GM18870 (cell line): Measurements from ENCODE around the gene SEC14L5.
"Not testable (repeated sequence)": the region's sequence is repeated elsewhere in the genome, so short reads cannot be mapped to it uniquely, and the experiment has no call there.

Experiments used
- ATAC-seq: cut with Tn5 transposase; IDR thresholded peaks from one replicate; pipeline ENCODE4 v1.9.1; 2021; ENCODE audit warnings: moderate library complexity; ENCODE audit not compliant: unreplicated experiment

SEC14L5 gene

DNA sequence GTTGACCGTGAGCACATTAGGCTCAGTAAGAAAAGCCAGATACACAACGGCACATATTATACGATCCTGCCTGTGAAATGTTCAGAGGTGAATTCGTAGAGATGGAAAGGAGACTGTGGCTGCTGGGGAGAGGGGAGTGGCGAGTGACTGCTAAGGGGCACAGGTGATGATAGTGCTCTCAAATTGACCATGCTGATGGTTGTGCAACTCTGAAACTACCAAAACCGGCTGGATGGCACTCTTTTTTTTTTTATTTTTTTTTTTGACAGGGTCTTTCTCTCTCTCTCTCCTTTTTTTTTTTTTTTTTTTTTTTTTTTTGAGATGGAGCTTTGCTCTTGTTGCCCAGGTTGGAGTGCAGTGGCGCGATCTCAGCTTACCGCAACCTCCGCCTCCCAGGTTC lies 8.1 kb upstream of the SEC14L5 start:
- no peak for ATAC-seq

DNA sequence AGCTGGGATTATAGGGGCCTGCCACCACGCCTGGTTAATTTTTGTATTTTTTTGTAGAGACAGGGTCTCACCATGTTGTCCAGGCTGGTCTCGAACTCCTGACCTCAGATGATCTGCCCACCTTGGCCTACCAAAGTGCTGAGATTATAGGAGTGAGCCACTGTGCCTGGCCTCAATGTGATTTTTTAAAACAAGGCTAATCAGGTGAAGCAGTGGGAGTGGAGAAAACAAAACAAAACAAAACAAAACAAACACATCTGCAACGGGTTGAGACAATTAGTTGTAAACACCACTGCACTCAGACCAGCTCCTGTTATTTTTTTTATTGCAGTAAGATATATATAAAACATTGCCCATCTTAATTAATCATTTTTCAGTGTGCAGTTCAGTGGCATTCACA lies 6.5 kb upstream of the SEC14L5 start:
- not testable (repeated sequence) for ATAC-seq

DNA sequence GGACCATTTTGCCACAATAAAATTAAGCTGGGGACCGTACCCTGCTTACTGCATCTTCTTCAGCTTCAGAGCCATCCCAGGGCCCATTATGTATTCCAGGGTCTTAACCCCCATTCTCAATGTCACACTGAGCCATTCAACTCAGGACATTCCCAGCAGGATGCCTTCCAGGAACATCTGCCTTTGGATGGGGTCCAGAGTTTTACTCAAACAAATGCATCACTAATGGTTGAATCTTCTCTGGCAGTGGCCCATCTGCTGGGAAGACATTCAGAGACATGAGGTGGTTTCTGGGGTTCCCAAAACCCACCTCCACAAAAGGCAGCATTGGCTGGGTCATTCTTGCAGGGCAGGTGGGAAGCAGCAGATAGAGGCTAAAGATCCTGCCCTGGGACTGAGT lies 3.4 kb upstream of the SEC14L5 start:
- no peak for ATAC-seq

DNA sequence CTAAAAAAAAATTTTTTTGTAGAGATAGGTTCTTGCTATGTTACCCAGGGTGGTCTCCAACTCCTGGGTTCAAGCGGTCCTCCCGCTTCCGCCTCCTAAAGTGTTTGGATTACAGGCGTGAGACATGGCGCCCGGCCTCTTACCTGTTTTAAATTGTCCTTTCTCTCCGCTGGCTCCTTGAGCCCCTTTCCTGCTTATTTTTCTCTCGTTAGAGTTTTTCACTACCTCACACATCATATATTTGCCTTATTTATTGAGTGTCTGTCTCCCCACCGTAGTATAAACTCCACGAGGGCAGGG lies 760 bp upstream of the SEC14L5 start:
- no peak for ATAC-seq

DNA sequence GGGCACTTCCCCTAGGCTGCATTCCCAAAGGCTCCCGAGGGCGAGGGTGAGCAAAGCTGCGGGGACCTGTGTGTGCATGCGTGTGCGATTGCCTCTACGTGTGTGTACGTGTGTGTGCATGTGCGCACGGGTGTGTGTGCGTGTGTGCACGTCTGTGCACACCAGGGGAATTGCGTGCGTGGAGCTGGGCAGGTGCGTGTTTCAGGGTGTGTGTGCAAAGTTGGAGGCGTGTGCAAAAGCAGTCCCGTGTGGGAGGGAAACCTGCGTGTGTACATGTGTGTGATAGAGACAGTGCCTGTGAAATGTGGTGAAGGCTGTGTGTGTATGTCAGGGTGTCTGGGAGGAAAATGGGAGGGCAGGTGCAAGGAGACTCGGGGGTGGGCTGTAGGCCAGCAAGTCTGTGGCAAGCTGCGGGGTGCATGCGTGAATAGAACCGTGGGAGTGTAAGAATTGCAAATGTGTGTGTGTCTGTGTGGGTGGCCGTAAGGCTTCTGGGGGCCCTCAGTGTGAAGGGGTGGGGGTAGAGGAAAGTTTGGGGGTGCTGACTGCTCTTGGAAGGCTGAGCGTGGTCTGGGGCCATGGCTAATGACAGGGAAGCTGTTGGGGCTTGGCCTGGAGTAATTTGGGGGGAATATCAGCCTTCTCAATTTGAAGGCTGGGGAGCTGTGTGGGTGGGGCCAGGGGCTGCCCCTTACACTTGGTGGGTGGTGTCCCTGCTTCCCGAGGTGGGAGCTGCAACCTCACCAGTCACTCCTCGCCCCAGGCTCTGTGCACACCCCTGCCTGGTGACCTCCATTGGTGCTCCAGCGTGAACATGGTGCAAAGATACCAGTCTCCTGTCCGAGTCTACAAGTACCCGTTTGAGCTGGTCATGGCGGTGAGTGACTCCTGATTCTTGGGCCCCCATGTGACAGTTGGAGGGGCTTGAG lies 644 bp downstream of the SEC14L5 start:
- ATAC-seq = no peak

DNA sequence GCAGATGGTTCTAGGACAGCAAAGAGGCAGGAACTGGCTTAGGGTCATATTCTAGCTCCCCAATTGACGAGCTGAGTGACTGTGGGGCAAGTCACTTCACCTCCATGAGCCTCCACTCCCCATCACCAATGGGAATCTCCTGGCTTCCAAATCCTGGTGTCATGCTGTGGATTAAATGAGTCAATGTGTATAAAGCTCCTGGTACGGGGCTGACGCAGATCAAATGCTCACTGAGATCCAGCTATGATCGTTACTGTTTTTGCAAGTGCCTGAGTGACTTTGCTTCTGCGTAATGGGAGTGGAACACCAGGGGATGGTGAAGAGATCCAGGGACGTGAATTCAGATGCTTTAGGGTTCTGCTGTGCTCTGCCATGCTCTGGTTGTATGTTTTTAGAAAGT lies 2.4 kb downstream of the SEC14L5 start:
- ATAC-seq = no peak

DNA sequence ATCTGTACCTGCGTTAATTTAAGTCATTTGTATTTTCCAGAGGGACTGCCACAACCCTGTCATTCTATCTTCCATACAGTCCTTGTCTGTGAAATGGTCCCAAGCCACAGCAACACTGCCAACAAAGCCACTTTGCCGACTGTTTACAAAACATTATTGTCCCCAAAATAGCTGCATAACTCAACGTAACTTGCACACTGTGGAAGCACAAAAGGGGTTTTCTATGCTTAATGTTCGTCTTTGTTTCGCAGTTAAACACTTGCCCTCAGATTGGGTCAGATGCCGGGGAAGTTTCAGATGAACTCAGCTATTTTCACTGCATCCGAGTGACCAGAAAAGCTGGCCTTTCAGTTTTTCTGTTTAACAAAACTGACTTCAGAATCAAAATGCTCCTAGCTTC lies 4.6 kb downstream of the SEC14L5 start:
- no peak for ATAC-seq

DNA sequence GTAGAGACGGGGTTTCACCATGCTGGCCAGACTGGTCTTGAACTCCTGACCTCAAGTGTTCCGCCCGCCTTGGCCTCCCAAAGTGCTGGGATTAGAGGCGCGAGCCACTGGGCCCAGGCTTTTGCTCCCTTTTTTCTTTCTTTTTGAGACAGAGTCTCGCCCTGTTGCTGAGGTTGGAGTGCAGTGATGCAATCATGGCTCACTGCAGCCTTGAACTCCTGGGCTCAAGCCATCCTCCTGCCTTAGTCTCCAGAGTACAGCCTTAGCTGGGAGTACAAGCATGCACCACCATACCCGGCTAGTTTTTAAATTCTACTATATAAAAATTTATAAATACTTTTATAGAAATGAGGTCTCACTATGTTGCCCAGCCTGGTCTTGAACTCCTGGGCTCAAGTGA lies 5.4 kb downstream of the SEC14L5 start:
- ATAC-seq = not testable (repeated sequence)

DNA sequence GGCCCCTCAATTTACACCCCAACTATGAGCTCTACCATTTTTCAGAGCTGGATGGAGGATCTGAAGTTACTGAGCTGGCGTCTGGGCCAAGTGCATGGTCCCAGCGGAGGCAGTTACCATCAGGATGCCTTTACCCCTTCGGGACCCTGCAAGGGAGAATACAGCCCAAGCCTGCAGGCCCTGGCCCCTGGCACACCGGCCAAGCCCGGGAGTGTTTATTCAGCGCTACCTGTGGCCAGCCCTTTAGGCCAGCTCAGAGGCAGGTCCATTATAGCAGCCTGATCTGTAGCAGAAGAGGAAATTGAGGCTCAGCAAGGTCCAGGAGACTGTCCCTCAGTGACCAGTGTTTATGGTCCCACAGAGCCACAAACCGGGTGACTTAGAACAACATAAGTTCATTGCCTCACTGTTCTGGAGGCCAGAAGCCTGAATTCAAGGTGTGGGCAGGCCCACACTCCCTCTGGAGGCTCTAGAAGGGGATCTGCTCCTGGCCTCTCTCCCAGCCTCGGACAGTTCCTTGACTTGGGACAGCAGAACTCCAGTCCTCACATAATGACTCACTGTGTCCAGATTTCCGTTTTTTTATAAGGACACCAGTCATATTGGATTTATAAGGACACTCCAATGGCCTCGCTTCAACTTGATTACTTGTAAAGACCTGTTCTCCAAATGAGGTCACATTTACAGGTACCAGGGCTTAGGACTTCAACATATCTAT lies 8.8 kb downstream of the SEC14L5 start:
- no peak for ATAC-seq

DNA sequence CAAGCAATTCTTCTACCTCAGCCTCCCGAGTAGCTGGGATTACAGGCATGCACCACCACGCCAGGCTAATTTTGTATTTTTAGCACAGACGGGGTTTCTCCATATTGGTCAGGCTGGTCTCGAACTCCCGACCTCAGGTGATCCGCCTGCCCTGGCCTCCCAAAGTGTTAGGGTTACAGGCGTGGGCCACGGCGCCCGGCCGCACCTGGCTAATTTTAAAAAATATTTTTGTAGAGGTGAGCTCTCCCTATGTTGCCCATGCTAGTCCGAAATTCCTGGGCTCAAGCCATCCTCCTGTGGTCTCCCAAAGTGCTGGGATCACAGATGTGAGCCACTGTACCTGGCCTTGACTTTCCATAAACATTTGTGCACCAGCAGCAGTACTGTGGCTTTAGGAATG lies 10.1 kb downstream of the SEC14L5 start:
- not testable (repeated sequence) for ATAC-seq

DNA sequence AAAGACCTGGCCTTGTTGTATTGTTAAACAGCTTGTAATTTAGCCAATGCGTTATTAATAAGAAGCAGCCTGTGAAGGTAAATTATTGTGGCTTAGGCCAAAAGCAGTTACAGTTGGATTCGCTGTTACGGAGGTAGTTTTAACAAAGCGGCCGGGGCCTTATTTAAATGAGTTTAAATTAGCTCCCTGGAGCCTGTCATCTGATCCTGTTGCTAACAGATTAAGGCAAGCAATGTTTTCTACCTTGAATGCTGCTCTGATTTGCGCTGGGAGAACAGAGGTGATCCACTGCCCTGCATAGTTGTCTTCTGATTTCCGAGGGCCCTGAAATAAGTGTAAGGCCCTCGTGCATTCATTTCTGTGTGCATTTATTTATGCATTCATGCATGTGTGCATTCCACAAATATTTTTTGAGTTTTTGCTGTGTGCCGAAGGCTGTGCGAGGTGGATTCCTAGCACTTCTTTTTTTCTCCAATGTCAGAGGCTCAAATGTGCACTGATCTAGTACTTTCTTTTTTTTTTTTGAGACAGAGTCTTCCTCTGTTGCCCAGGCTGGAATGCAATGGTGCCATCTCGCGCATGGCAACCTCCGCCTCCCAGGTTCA lies 10.9 kb downstream of the SEC14L5 start:
- ATAC-seq = no peak

DNA sequence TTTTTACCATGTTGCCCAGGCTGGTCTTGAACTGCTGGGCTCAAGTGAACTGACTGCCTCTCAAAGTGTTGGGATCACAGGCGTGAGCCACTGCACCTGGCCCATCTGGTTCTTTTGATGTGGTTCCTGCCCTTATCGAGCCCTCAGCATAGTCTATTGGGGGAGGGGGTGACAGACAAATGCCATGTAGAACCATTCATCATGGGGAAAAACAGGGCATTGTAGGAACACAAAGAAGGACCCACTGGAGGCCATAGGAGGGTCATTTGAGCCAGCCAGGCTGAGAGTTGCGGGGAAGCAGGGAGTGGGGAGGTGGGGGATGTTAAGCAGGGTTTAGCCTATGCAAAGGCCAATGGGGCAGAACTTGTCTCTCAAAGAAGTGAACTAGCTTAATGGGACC lies 11.9 kb downstream of the SEC14L5 start:
- no peak for ATAC-seq

DNA sequence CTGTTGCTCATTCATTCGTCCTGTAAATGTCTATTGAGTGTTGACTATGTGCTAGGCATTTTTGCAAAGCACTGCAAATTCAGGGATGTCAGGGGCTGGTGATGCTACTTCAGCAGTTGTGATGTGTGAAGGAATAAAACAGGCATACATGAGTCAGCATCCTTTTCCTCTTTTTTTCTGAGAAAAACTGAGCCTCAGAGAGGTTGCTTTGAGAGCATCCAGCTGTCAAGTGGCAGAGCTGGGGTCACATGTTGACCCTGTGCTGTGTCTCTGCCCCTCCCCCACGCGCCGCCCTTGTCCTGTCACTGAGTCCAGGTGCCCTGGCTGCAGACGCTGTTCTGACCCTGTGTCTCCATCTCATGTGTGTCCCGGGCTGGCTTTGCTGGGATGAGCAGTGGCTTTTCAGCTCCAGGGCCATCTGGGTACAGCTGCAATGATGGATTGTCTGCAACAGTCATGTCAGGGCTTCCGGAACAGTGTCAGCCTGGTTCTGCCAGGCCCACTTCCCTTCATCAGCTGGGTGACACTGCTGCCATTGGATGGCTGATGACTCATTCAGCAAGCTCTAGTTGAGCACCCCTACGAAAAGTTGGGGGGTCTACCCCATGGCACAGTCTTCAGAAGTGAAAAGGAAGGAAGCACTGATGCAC lies 14.9 kb downstream of the SEC14L5 start:
- no peak for ATAC-seq

DNA sequence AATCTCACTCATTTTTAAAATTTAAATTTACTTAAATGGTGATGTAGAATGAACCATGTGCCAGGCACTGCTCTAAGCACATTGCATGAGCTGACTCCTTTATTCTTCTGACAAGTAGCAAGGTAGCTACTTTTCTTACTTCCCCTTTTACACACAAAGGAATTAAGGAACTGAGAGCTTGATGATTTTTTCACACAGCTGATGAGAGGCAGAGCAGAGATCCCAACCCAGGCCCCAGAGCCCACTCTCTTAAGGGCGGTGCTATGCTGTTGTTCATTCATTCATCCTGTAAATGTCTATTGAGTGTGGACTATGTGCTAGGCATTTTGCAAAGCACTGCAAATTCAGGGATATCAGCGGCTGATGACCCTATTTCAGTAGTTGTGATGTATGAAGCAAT lies 17.9 kb downstream of the SEC14L5 start:
- peak; percentile 95 for ATAC-seq

DNA sequence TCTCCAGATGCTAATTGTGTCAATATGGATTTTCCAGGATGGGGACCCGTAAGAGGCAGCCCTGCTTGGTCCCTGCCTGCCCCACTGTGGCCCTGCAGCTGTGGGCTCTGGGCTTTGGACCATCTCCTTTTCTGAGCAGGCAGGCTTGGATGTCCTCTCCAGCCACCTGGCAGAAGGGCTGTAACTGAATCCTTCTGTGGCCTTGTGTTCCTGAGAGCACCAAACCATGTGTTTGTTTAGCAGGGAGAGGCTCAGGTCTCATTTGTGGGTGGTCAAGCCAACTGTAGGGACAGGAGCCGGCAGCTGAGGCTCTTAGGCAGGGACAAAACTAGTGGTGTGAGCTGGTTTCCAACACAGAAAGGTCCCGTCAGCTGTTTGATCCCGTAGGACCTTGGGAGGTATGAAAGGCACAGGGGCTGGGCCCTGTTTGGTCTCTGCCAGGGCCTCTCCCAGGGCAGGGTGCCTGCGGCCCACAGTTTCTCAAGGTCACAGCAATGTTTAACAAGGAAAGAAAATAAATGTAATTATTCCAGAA lies 18.5 kb downstream of the SEC14L5 start:
- no peak for ATAC-seq

DNA sequence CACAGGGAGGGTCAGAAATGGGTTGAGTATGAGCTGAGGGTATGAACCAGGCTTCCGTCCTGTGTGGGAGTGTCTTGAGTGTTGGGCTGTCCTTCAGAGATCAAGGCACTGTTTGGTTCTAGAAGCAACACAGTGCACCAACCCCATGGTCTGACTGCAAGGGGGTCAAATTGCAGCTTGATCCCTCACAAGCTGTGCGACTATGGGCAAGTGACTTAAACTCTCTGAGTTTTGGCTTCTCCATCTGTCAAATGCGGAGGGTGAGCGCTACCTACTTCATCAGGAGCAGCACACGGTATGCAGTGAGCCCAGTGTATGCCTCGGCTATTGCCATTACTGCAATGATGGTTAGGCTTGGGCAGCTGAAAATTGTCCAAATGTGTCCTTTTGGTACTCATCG lies 21.0 kb downstream of the SEC14L5 start:
- ATAC-seq = no peak

DNA sequence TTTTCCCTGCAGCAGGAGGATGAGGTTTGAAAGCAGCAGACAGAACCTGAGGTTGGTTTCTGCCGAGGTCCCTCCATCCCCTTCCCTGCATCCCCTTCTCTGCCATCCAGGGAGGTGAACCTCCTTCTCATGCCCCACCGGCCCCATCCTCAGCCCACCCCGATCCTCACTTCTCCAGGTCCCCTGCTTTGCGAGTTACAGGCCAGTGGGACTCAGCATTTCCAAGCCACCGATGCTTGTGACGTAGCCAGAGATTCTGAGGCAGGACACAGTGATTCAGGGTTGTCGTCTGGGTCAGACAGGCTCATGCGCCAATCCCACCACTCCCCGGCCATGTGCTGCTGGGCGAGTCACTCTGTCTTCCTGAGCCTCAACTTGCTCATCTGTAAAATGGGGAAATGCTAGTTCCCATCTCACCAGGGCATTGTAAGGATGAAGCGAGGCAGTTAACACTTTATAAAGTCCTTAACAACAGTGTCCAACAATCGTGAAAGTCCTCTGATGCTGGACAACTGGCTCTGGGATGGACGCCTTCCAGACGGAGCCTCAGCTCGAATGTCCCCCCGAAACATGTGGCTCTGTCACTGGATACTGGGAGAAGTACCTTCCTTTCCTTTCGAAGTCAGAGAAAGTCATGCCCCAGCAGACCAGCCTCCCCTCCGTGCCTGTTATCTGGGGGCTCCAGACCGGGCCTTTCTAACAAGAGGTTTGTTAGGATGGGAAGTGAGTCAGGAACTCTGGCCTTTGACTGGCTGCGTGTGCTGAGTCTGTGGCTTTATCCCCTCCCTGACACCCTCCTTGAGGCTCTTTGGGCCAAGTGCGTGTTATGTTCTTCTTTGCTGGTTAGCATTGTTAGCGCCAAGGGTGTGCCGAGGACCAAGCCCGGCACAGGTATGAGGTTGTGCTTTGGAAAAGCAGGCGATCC lies 21.9 kb downstream of the SEC14L5 start:
- no peak for ATAC-seq

DNA sequence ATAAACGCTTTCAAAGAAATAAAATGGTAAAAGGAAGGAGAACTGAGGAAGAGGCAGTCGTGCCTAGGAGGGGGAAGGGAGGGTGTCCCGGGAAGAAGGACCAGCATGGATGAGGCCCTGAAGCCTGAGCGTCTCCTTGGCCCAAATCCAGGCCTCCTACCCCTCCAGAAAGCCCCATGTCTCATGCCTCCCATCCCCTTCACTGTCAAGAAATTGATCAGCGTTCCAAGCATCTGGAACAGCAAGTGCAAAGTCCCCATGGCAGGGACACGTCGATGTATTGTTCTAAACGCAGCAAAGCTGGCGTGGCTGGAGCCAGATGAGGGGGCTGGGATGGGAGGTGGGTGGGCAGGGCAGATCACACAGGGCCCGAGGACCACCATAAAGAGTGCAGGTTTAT lies 22.6 kb downstream of the SEC14L5 start:
- no peak for ATAC-seq

DNA sequence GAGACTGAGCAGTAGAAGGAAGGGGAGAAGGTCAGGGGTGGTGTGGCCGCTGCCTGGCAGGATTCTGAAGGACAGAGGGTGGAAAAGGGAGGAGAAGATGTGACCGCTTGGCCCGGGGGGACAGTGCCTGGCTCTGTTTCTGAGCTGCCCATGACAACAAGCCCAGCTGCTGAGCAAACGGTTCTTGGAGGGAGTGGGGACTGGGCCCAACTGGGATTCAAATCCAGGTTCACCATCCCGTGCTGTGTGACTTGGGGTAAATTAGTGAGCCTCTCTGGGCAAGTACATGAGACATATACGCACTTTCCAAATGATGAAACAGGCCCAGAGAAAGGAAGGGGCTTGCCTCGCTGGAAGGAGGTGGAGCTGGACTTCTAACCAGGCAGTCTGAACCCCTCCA lies 23.3 kb downstream of the SEC14L5 start:
- no peak for ATAC-seq
